HCT116 (cell line): Measurements from ENCODE around the gene CBX8. TPM values are rescaled to one million over a fixed set of nuclear protein-coding genes. Genes with fewer than 3 reads are reported as not detected.
A peak's percentile ranks its signal among the peaks of the same experiment; 100 is the strongest.

Experiments
- ATAC-seq: fragments of 200-7000 bp; cut with Tn5 transposase; 2 replicates; pipeline ENCODE4 v1.9.1; 2020; ENCODE audit warnings: mild to moderate bottlenecking, moderate library complexity
- BruUV-seq: library from RNA; stranded (reverse); fragments of 400-500 nt; replicated peaks from 2 replicates; lab custom pipeline; 2021; lab: Mats Ljungman, UMichigan
- CTCF ChIA-PET: fragments of 300-600 bp; sonication (Branson Sonifier 250); formaldehyde crosslinking; loops from one replicate; lab custom pipeline; 2021; ENCODE audit warnings: antibody characterized with exemption; lab: Charles Lee
- POLR2A ChIA-PET: fragments of 300-600, 350-600 bp; sonication (Branson Sonifier 250); formaldehyde crosslinking; loops from one replicate; lab custom pipeline; 2021; ENCODE audit warnings: antibody characterized with exemption; lab: Charles Lee
- RAD21 ChIA-PET, 2 experiments: fragments of 300-600 bp; sonication (Branson Sonifier 250); formaldehyde crosslinking; loops; one replicate each; lab custom pipeline; 2023; ENCODE audit warnings: low total read pairs in 2 of 2; ENCODE audit not compliant: uncharacterized antibody in 2 of 2, unreplicated experiment in 2 of 2, low non-redundant PET in 1 of 2; lab: Charles Lee
- DNase-seq: peaks from one replicate; pipeline ENCODE4 v3.0.0-alpha.2; 2010; ENCODE audit warnings: low read depth, low spot score
- H2AFZ ChIP-seq: fragments of 200-600 bp; shearing (Covaris generic), sonication (generic); 2 replicates; pipeline ENCODE4 v1.6.1; 2017; ENCODE audit warnings: low read depth, mixed run types, mixed read lengths, antibody characterized with exemption, low read length; ENCODE audit not compliant: poor library complexity, severe bottlenecking
- H3K27ac ChIP-seq: 2 replicates; pipeline ENCODE4 v1.5.1; 2012; ENCODE audit warnings: low read depth, low read length
- H3K27me3 ChIP-seq: fragments of 200-600 bp; sonication (generic); 2 replicates; pipeline ENCODE4 v1.6.1; 2016; ENCODE audit warnings: mixed run types, low read length, mixed read lengths; ENCODE audit not compliant: insufficient read depth
- H3K36me3 ChIP-seq, 2 experiments: fragments of 200-500 bp in 1 of 2; fragments of 200-600 bp in 1 of 2; sonication (Bioruptor generic) in 1 of 2; sonication (generic) in 1 of 2; 2 replicates each; pipeline versions ENCODE4 v1.5.1 to v1.6.1; 2014 to 2016; ENCODE audit warnings: low read length in 2 of 2, inconsistent platforms in 1 of 2, mixed read lengths in 1 of 2, mixed run types in 1 of 2; ENCODE audit not compliant: insufficient read depth in 2 of 2, control insufficient read depth in 1 of 2
- H3K4me1 ChIP-seq, 2 experiments: fragments of 200-600 bp in 1 of 2; sonication (generic) in 1 of 2; 2 replicates each; pipeline versions ENCODE4 v1.5.1 to v1.6.1; 2012 to 2017; ENCODE audit warnings: low read length in 2 of 2, inconsistent platforms in 1 of 2, mild to moderate bottlenecking in 1 of 2, mixed read lengths in 1 of 2, mixed run types in 1 of 2, moderate library complexity in 1 of 2; ENCODE audit not compliant: insufficient read depth in 2 of 2, control insufficient read depth in 1 of 2
- H3K4me2 ChIP-seq: fragments of 200-600 bp; sonication (generic); 2 replicates; pipeline ENCODE4 v1.6.1; 2017; ENCODE audit warnings: mixed run types, low read length, mixed read lengths
- H3K4me3 ChIP-seq, 2 experiments: fragments of 200-600 bp in 1 of 2; sonication (generic) in 1 of 2; replicated peaks in 1 of 2; 2 replicates each; pipeline ENCODE4 v1.5.1; 2011 to 2016; ENCODE audit warnings: low read length in 2 of 2, control low read depth in 1 of 2, low read depth in 1 of 2, mild to moderate bottlenecking in 1 of 2, mixed read lengths in 1 of 2, mixed run types in 1 of 2
- H3K79me2 ChIP-seq: fragments of 200-600 bp; sonication (generic); 2 replicates; pipeline ENCODE4 v1.6.1; 2017; ENCODE audit warnings: mild to moderate bottlenecking, mixed run types, low read length, moderate library complexity, mixed read lengths; ENCODE audit not compliant: insufficient read depth
- H3K9ac ChIP-seq: fragments of 200-600 bp; sonication (generic); 2 replicates; pipeline ENCODE4 v1.6.1; 2016; ENCODE audit warnings: low read length, mixed read lengths
- H3K9me2 ChIP-seq: fragments of 200-600 bp; sonication (generic), shearing (Covaris generic); 2 replicates; pipeline ENCODE4 v1.6.1; 2017; ENCODE audit warnings: mixed run types, mild to moderate bottlenecking, moderate library complexity; ENCODE audit not compliant: insufficient read depth
- H3K9me3 ChIP-seq, 2 experiments: fragments of 200-500 bp in 1 of 2; fragments of 200-600 bp in 1 of 2; sonication (Bioruptor generic) in 1 of 2; sonication (generic) in 1 of 2; 2 replicates each; pipeline ENCODE4 v1.6.1; 2014 to 2017; ENCODE audit warnings: low read length in 2 of 2, mixed read lengths in 2 of 2, inconsistent platforms in 1 of 2, low read depth in 1 of 2, mild to moderate bottlenecking in 1 of 2, mixed run types in 1 of 2, moderate library complexity in 1 of 2; ENCODE audit not compliant: control insufficient read depth in 1 of 2, insufficient read depth in 1 of 2
- H4K20me1 ChIP-seq: fragments of 200-600 bp; sonication (generic), shearing (Covaris generic); 2 replicates; pipeline ENCODE4 v1.6.1; 2017; ENCODE audit warnings: mixed run types, mild to moderate bottlenecking, moderate library complexity; ENCODE audit not compliant: insufficient read depth
- CBX3 ChIP-seq: IDR thresholded peaks from 2 replicates; pipeline ENCODE4 v1.6.1; 2012; ENCODE audit warnings: low read depth
- EGR1 ChIP-seq: IDR thresholded peaks from 2 replicates; pipeline ENCODE4 v1.6.1; 2012; ENCODE audit warnings: low read depth
- ELF1 ChIP-seq: IDR thresholded peaks from 2 replicates; pipeline ENCODE4 v1.6.1; 2012; ENCODE audit warnings: low read depth, borderline replicate concordance
- FOSL1 ChIP-seq: IDR thresholded peaks from 2 replicates; pipeline ENCODE4 v1.6.1; 2012; ENCODE audit warnings: low read depth
- RAD21 ChIP-seq: IDR thresholded peaks from 2 replicates; pipeline ENCODE4 v1.6.1; 2012; ENCODE audit warnings: low read depth, mild to moderate bottlenecking
- SP1 ChIP-seq: IDR thresholded peaks from 2 replicates; pipeline ENCODE4 v1.6.1; 2012; ENCODE audit warnings: low read depth
- TCF7L2 ChIP-seq: IDR thresholded peaks from 2 replicates; pipeline ENCODE4 v1.7.0; 2011; ENCODE audit warnings: borderline replicate concordance, inconsistent platforms; ENCODE audit not compliant: insufficient read depth, insufficient read length; ENCODE audit errors: extremely low read depth
- YY1 ChIP-seq: IDR thresholded peaks from 2 replicates; pipeline ENCODE4 v1.6.1; 2011; ENCODE audit warnings: low read length, low read depth, moderate library complexity, mild to moderate bottlenecking; ENCODE audit not compliant: insufficient replicate concordance; ENCODE audit errors: extremely low read depth
- intact Hi-C: fragments of 100-400 bp; cut with micrococcal nuclease; formaldehyde crosslinking; loops from 2 replicates; pipeline ENCODE4 v1.10.0; 2022
- total RNA-seq: library from RNA; stranded (reverse); gene quantifications from one replicate; pipeline ENCODE4 v1.2.1, GENCODE V29; 2021; ENCODE audit not compliant: unreplicated experiment
- TF ChIP-seq, protein P1 (sequence below), 3 experiments: fragments of 200-600 bp in 1 of 3; sonication (generic) in 1 of 3; IDR thresholded peaks in 2 of 3; conservative IDR thresholded peaks in 1 of 3; 2 replicates each; pipeline ENCODE4 v1.5.1; 2012 to 2017; ENCODE audit warnings: low read depth in 2 of 3, low read length in 2 of 3, antibody characterized with exemption in 1 of 3, borderline replicate concordance in 1 of 3, control low read depth in 1 of 3, mild to moderate bottlenecking in 1 of 3, mixed read lengths in 1 of 3, mixed run types in 1 of 3, moderate library complexity in 1 of 3; ENCODE audit not compliant: insufficient read depth in 1 of 3

Gene CBX8
- total RNA-seq, 1 experiment from 2014 or later: 29.0 TPM

DNA sequence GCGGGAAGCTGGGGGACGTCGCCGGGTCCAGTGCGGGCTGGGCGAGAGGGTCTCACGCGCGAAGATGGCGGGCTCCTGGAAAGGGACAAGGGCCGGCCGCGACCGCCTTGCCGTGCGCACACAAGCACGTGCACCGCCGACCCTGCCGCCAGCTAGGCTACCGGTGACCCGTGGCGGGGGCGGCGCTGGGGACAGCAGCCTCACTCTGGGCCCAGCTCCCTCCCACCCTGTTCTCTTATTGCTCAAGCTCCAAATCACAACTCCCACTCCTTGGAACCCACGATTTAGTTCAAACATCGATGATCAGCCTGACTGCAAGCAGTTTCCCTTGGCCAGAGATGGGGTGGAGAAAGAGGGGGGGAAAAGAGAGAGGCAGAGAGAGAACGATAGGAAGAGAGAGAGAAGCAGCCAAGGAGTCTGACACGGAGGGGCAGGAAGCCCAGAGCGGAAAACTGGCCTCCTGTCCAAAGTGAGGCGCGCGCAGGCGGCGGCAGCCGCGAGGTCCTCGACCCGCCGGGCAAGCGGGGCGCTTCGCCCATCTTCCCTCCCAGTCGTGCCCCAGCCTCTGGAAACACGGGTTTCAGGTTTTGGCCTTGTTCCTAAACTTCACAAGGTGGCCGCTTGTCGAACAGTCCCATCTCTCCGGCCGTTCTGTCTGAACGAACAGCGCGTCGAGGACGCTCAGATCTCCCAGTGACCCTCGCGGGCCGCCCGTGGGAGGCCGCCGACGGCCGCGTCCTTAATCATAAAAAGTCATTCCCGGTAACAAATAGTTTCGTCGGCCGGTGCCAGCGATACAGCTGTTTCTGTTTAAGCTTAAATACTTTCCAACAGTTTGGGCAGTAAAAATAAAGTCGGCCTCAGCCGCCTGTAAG lies 1.7 kb upstream of the CBX8 start:
- DNase-seq (no peak), ATAC-seq (no peak)
- Histone ChIP-seq H3K9ac (peak overlapping the region; percentile 46; the same call in 1 of the 2 replicates), H3K79me2 (peaks cover 18% of the 10 kb centered on the region; the same call in 1 of the 2 replicates), H2AFZ (no peak overlapping the region), H3K36me3 (peaks cover 10 to 18% of the 10 kb centered on the region in 2 experiments; a peak in 2 of 4 replicates), H3K4me1 (peaks cover 43 to 68% of the 10 kb centered on the region in 2 experiments), H3K9me3 (no peaks in the 10 kb centered on the region), H3K4me2 (peak overlapping the region; percentile 93), H3K4me3 (no peak overlapping the region), H3K9me2 (no peaks in the 10 kb centered on the region), H4K20me1 (no peaks in the 10 kb centered on the region), H3K27ac (peak overlapping the region; percentile 40; the same call in 1 of the 2 replicates), H3K27me3 (no peaks in the 10 kb centered on the region)
- intact Hi-C loops: loop anchor here (1.0 kb wide), 1 partner anchor 20 kb away; the partner anchor contains the start of gene CBX2
- POLR2A ChIA-PET: interaction anchor here (0.6 to 1.2 kb wide), 2 partner anchors 12 to 41 kb away, joined by 3 read pairs; partner anchors contain the start of gene CBX4
- CTCF ChIA-PET: interaction anchor here (0.9 to 1.4 kb wide), 2 partner anchors 9 to 41 kb away, joined by 3 to 5 read pairs; partner anchors contain the start of gene CBX4
- RAD21 ChIA-PET: no interaction called here
- TF ChIP-seq RAD21 (no peak), ELF1 (no peak), CBX3 (no peak), FOSL1 (no peak), SP1 (no peak), YY1 (no peak), EGR1 (no peak), TCF7L2 (no peak)
- TF ChIP-seq, protein P1, sequence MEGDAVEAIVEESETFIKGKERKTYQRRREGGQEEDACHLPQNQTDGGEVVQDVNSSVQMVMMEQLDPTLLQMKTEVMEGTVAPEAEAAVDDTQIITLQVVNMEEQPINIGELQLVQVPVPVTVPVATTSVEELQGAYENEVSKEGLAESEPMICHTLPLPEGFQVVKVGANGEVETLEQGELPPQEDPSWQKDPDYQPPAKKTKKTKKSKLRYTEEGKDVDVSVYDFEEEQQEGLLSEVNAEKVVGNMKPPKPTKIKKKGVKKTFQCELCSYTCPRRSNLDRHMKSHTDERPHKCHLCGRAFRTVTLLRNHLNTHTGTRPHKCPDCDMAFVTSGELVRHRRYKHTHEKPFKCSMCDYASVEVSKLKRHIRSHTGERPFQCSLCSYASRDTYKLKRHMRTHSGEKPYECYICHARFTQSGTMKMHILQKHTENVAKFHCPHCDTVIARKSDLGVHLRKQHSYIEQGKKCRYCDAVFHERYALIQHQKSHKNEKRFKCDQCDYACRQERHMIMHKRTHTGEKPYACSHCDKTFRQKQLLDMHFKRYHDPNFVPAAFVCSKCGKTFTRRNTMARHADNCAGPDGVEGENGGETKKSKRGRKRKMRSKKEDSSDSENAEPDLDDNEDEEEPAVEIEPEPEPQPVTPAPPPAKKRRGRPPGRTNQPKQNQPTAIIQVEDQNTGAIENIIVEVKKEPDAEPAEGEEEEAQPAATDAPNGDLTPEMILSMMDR (IDR thresholded peaks at IDR 0.05 in 2 of 3, conservative IDR thresholded peaks at IDR 0.05 in 1 of 3; ENCODE audit: borderline replicate concordance in 1 of 3, insufficient read depth in 1 of 3, low read depth in 2 of 3, low read length in 2 of 3): no peak
- BruUV-seq: no TSS peak
